GM19463 (cell line): ENCODE measurements around the gene FOXN3.

Source experiments
- ATAC-seq: cut with Tn5 transposase; IDR thresholded peaks from one replicate; pipeline ENCODE4 v1.9.1; 2021; ENCODE audit warnings: mild to moderate bottlenecking, moderate library complexity; ENCODE audit not compliant: unreplicated experiment

FOXN3 gene

GRCh38 chr14:89240414-89240813 lies 176.6 kb downstream of the FOXN3 start:
- no peak for ATAC-seq

GRCh38 chr14:89239023-89239422 lies 178.0 kb downstream of the FOXN3 start:
- no peak for ATAC-seq

- ATAC-seq, result no peak
Observed at GRCh38 chr14:89237921-89238529, 179.0 kb downstream of the FOXN3 start.

GRCh38 chr14:89236851-89237250 lies 180.2 kb downstream of the FOXN3 start:
- no peak for ATAC-seq

GRCh38 chr14:89233184-89233583 lies 183.8 kb downstream of the FOXN3 start:
- no peak for ATAC-seq

GRCh38 chr14:89232265-89233070 lies 184.6 kb downstream of the FOXN3 start:
- ATAC-seq, result no peak

- no peak for ATAC-seq
Observed at GRCh38 chr14:89231426-89232113, 185.5 kb downstream of the FOXN3 start.

GRCh38 chr14:89228921-89229639 lies 188.0 kb downstream of the FOXN3 start:
- no peak for ATAC-seq

- no peak for ATAC-seq
Observed at GRCh38 chr14:89227496-89227836, 189.6 kb downstream of the FOXN3 start.

- ATAC-seq, result no peak
Observed at GRCh38 chr14:89226801-89227495, 190.1 kb downstream of the FOXN3 start.

GRCh38 chr14:89225607-89226006 lies 191.4 kb downstream of the FOXN3 start:
- no peak for ATAC-seq

- ATAC-seq, result no peak
Observed at GRCh38 chr14:89221109-89221810, 195.8 kb downstream of the FOXN3 start.

- no peak for ATAC-seq
Observed at GRCh38 chr14:89219051-89219450, 198.0 kb downstream of the FOXN3 start.

GRCh38 chr14:89217891-89218290 lies 199.1 kb downstream of the FOXN3 start:
- no peak for ATAC-seq

GRCh38 chr14:89215531-89215930 lies 201.5 kb downstream of the FOXN3 start:
- no peak for ATAC-seq

GRCh38 chr14:89215114-89215513 lies 201.9 kb downstream of the FOXN3 start:
- ATAC-seq, result no peak

GRCh38 chr14:89214221-89214965 lies 202.6 kb downstream of the FOXN3 start:
- no peak for ATAC-seq

- ATAC-seq, result no peak
Observed at GRCh38 chr14:89212386-89213235, 204.4 kb downstream of the FOXN3 start.

GRCh38 chr14:89209558-89209957 lies 207.5 kb downstream of the FOXN3 start:
- no peak for ATAC-seq
